HG02763 (cell line): ENCODE data around the gene HMSD.

ENCODE experiments used
- ATAC-seq: cut with Tn5 transposase; IDR thresholded peaks from one replicate; pipeline ENCODE4 v1.9.1; 2021; ENCODE audit warnings: mild to moderate bottlenecking, moderate library complexity; ENCODE audit not compliant: unreplicated experiment

Gene HMSD

GRCh38 chr18:63953811-63954210, 4.7 kb downstream of the HMSD start:
- ATAC-seq, result no peak

- ATAC-seq, result no peak
These were observed 7.7 kb downstream of the HMSD start for GRCh38 chr18:63956755-63957154.

- ATAC-seq, result no peak
These were observed 11.8 kb downstream of the HMSD start for GRCh38 chr18:63960891-63961290.

GRCh38 chr18:63961435-63961980, 12.4 kb downstream of the HMSD start:
- ATAC-seq, result no peak

- ATAC-seq, result no peak
These were observed 13.0 kb downstream of the HMSD start for GRCh38 chr18:63962137-63962536.

GRCh38 chr18:63963615-63964256, 14.6 kb downstream of the HMSD start:
- peak; percentile 72 for ATAC-seq

GRCh38 chr18:63964908-63965307, 15.8 kb downstream of the HMSD start:
- no peak for ATAC-seq

- ATAC-seq, result no peak
These were observed 16.7 kb downstream of the HMSD start for GRCh38 chr18:63965716-63966330.

GRCh38 chr18:63969942-63970808, 21.1 kb downstream of the HMSD start, which contains the start of gene SERPINB8:
Gene SERPINB8, plus strand, starts transcription at chr18:63970081. Its CDS starts 8,228 bp downstream, at chr18:63978309.
- peak; percentile 93 for ATAC-seq

GRCh38 chr18:63970809-63971205, 21.7 kb downstream of the HMSD start:
- no peak for ATAC-seq

GRCh38 chr18:63971320-63972001, 22.4 kb downstream of the HMSD start:
- no peak for ATAC-seq

- ATAC-seq, result no peak
These were observed 22.9 kb downstream of the HMSD start for GRCh38 chr18:63972002-63972376.

GRCh38 chr18:63974991-63975390, 25.9 kb downstream of the HMSD start:
- no peak for ATAC-seq

- no peak for ATAC-seq
These were observed 26.5 kb downstream of the HMSD start for GRCh38 chr18:63975628-63976027.

- ATAC-seq, result no peak
These were observed 27.9 kb downstream of the HMSD start for GRCh38 chr18:63977040-63977439.

- peak; percentile 67 for ATAC-seq
These were observed 30.4 kb downstream of the HMSD start for GRCh38 chr18:63979409-63979920.

GRCh38 chr18:63980027-63980426, 30.9 kb downstream of the HMSD start:
- ATAC-seq, result no peak

GRCh38 chr18:63980896-63981460, 31.9 kb downstream of the HMSD start:
- no peak for ATAC-seq

GRCh38 chr18:63981719-63982118, 32.6 kb downstream of the HMSD start:
- ATAC-seq, result no peak

- ATAC-seq, result no peak
These were observed 33.3 kb downstream of the HMSD start for GRCh38 chr18:63982361-63982760.
